Lower lobe of right lung (tissue), 2 donors: ENCODE data around the gene MLLT11. TPM values are rescaled to one million over a fixed set of nuclear protein-coding genes. Genes with fewer than 3 reads are reported as not detected.
A peak's percentile ranks its signal among the peaks of the same experiment; 100 is the strongest.

Experiments
- ATAC-seq, 2 donors: fragments of 200-7000 bp; cut with Tn5 transposase; one replicate each; pipeline ENCODE4 v1.9.1; 2020 to 2022; ENCODE audit warnings: mild to moderate bottlenecking in 2 of 2, moderate library complexity in 2 of 2
- DNase-seq: peaks from one replicate; pipeline ENCODE4 v3.0.0-alpha.2; 2020
- H3K27ac ChIP-seq: fragments of 200-600 bp; one replicate; pipeline ENCODE4 v1.8.0; 2022
- H3K27me3 ChIP-seq: fragments of 200-600 bp; one replicate; pipeline ENCODE4 v1.8.0; 2022; ENCODE audit warnings: low read depth
- H3K36me3 ChIP-seq: fragments of 200-600 bp; one replicate; pipeline ENCODE4 v1.8.0; 2022; ENCODE audit warnings: mild to moderate bottlenecking
- H3K4me1 ChIP-seq: fragments of 200-600 bp; one replicate; pipeline ENCODE4 v1.8.0; 2022
- H3K4me3 ChIP-seq: fragments of 200-600 bp; one replicate; pipeline ENCODE4 v1.8.0; 2022; ENCODE audit warnings: mild to moderate bottlenecking
- H3K9me3 ChIP-seq: fragments of 200-600 bp; one replicate; pipeline ENCODE4 v1.8.0; 2022
- CTCF ChIP-seq: fragments of 200-600 bp; IDR thresholded peaks from one replicate; pipeline ENCODE4 v1.8.0; 2022; ENCODE audit warnings: antibody characterized with exemption, mild to moderate bottlenecking
- intact Hi-C: fragments of 100-400 bp; cut with DNase I; formaldehyde crosslinking; loops from one replicate; pipeline ENCODE4 v1.11.0; 2022
- total RNA-seq: library from RNA; stranded (reverse); fragmentation: NEBNext Ultra II Directional; extraction: Animal tissue kit (Norgen Biotek cat#: 25700); gene quantifications from one replicate; pipeline ENCODE4 v1.2.1, GENCODE V29; 2021
- donor health status: DM: no; HTN: yes; CAD: no; lungs with severe emphysema.

The MLLT11 gene
- total RNA-seq, 1 donor from 2014 or later = 0.56 TPM

GRCh38 chr1:151039521-151039920 is 20.7 kb upstream of the MLLT11 start:
- intact Hi-C loops = no loop called here
- H3K27ac ChIP-seq = no peak overlapping the region
- no peak for TF ChIP-seq CTCF

GRCh38 chr1:151043163-151043562 is 17.0 kb upstream of the MLLT11 start:
- no peaks in the 10 kb centered on the region for H3K27me3 ChIP-seq
- H3K4me1 ChIP-seq = peaks cover 8% of the 10 kb centered on the region
- DNase-seq (no peak), ATAC-seq (no peak)
- no peaks in the 10 kb centered on the region for H3K36me3 ChIP-seq
- TF ChIP-seq CTCF = no peak
- no peaks in the 10 kb centered on the region for H3K9me3 ChIP-seq
- no peak overlapping the region for H3K27ac ChIP-seq
- intact Hi-C loops = no loop called here
- no peak overlapping the region for H3K4me3 ChIP-seq

More at GRCh38 chr1:151039521-151039920, 20.7 kb upstream of the MLLT11 start:
- ATAC-seq (no peak), DNase-seq (no peak)
- peaks cover 6% of the 10 kb centered on the region for H3K36me3 ChIP-seq
- H3K27me3 ChIP-seq = no peaks in the 10 kb centered on the region
- H3K9me3 ChIP-seq = no peaks in the 10 kb centered on the region
- H3K4me3 ChIP-seq = no peak overlapping the region
- no peaks in the 10 kb centered on the region for H3K4me1 ChIP-seq

GRCh38 chr1:151047591-151047924 is 12.6 kb upstream of the MLLT11 start, which contains the start of gene C1orf56:
Gene C1orf56 (plus strand): TSS chr1:151047751. CDS start chr1:151047848, 97 bp downstream.
- intact Hi-C loops = no loop called here
- peaks cover 17% of the 10 kb centered on the region for H3K36me3 ChIP-seq
- DNase-seq = peak; percentile 71

GRCh38 chr1:151047925-151048644 is 12.1 kb upstream of the MLLT11 start:
- intact Hi-C loops = no loop called here
- H3K4me3 ChIP-seq = peak overlapping the region; percentile 83
- no peaks in the 10 kb centered on the region for H3K27me3 ChIP-seq
- DNase-seq = peak; percentile 77
- H3K4me1 ChIP-seq = peaks cover 21% of the 10 kb centered on the region
- H3K9me3 ChIP-seq = no peaks in the 10 kb centered on the region
- peak; percentile 85 to 90 for ATAC-seq
- H3K36me3 ChIP-seq = peaks cover 22% of the 10 kb centered on the region
- peak overlapping the region; percentile 76 for H3K27ac ChIP-seq
- TF ChIP-seq CTCF = peak; percentile 50

More at GRCh38 chr1:151047591-151047924, 12.6 kb upstream of the MLLT11 start, which contains the start of gene C1orf56:
- peak; percentile 90 for ATAC-seq
- Histone ChIP-seq H3K4me3 (peak within 1 kb of the TSS; percentile 83), H3K27me3 (no peaks in the 10 kb centered on the region), H3K4me1 (peaks cover 21% of the 10 kb centered on the region), H3K9me3 (no peaks in the 10 kb centered on the region), H3K27ac (peak within 1 kb of the TSS; percentile 76)
- TF ChIP-seq CTCF = no peak

GRCh38 chr1:151048645-151049032 is 11.6 kb upstream of the MLLT11 start:
- Histone ChIP-seq H3K4me1 (peaks cover 21% of the 10 kb centered on the region), H3K36me3 (peaks cover 27% of the 10 kb centered on the region), H3K27ac (peak overlapping the region; percentile 76), H3K4me3 (peak overlapping the region; percentile 83), H3K9me3 (no peaks in the 10 kb centered on the region), H3K27me3 (no peaks in the 10 kb centered on the region)
- ATAC-seq (no peak), DNase-seq (no peak)
- no peak for TF ChIP-seq CTCF
- intact Hi-C loops = no loop called here
